Memory B cell (primary cell): ENCODE data around the gene GSK3B.
A peak's percentile ranks its signal among the peaks of the same experiment; 100 is the strongest.

Experiments used
- ATAC-seq: fragments of 150-1000 bp; cut with Tn5 transposase; 2 replicates; pipeline ENCODE4 v1.10.0; 2021; ENCODE audit warnings: low read depth, mild to moderate bottlenecking, moderate library complexity
- DNase-seq, 2 donors: peaks; one replicate each; pipeline ENCODE4 v3.0.0; 2022; ENCODE audit warnings: low spot score in 2 of 2
- H3K27ac Mint-ChIP-seq: one replicate; pipeline ENCODE4 v1.8.0; 2022; ENCODE audit warnings: mild to moderate bottlenecking, moderate library complexity, mixed read lengths
- H3K27me3 Mint-ChIP-seq: one replicate; pipeline ENCODE4 v1.8.0; 2022; ENCODE audit warnings: mixed read lengths
- H3K36me3 Mint-ChIP-seq: one replicate; pipeline ENCODE4 v1.8.0; 2022; ENCODE audit warnings: mild to moderate bottlenecking, mixed read lengths
- H3K4me1 Mint-ChIP-seq: one replicate; pipeline ENCODE4 v1.8.0; 2022; ENCODE audit warnings: mixed read lengths
- H3K4me3 Mint-ChIP-seq: one replicate; pipeline ENCODE4 v1.8.0; 2022; ENCODE audit warnings: mild to moderate bottlenecking, moderate library complexity, mixed read lengths
- H3K9me3 Mint-ChIP-seq: one replicate; pipeline ENCODE4 v1.8.0; 2022; ENCODE audit warnings: mixed read lengths

The GSK3B gene

DNA sequence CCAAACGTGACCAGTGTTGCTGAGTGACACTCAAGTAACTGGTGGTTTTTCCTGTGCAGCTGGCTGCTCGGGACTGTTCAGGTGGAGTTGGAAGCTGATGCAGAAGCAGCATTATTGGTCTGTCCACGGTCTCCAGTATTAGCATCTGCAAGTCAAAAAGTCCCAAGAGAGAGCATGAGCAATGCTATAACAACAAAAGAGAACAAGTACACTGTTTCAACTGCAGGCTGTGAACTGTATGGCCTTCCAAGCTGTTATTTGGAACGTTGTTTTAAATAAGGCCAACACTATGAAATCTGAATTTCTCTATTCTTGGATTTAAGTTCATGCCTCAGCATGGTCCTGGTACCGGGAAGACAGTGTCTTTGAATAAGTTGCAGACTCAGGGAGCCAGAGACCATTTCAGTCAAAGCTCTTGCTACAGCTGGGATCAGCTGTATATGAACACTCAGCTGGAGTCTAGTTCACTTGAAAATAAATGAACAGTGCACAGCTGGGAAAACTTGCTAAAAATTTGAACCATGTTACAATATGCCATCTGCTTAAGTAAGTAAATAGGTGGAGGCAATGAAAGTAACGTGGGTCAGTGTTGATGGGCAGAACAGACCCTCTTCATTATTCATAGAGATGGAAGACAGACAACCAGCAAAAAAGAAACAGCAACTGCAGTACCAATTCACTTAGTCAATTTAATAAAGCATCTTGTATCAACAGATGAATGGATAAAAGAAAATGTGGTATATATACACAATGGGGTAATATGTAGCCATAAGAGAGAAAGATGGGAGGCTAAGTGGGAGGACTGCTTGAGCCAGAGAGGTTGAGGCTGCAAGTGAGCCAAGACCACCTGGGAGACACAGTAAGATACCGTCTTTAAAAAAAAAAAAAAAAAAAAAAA, 267.3 kb downstream of the GSK3B start:
- Mint-ChIP-seq H3K27me3 (no peaks in the 10 kb centered on the region), H3K36me3 (peaks cover 8% of the 10 kb centered on the region), H3K27ac (no peak overlapping the region), H3K9me3 (no peaks in the 10 kb centered on the region), H3K4me3 (no peak overlapping the region), H3K4me1 (no peaks in the 10 kb centered on the region)
- DNase-seq = no peak
- ATAC-seq = no peak

DNA sequence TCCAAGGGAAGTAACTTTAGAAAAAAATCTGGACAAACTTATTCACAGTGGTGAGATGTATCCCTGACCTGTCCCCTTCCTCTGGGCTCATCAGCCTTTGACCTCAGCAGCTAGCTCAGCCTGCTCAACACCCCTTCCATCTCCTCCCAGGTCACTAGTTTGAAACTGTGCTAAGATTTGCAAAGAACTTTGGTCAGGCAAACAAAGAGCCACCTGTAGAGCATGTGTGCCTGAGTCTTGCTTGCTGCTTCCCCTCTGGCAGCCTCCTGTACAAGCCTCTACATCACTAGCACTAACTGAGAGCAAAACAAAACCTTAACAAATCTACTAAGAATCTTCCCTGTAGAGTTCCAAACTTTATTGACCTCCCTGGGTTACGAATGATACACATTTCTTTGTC, 268.4 kb downstream of the GSK3B start:
- no peak overlapping the region for H3K4me3 Mint-ChIP-seq
- H3K9me3 Mint-ChIP-seq = no peaks in the 10 kb centered on the region
- DNase-seq (no peak), ATAC-seq (no peak)
- H3K36me3 Mint-ChIP-seq = peaks cover 7% of the 10 kb centered on the region
- H3K27ac Mint-ChIP-seq = peak overlapping the region; percentile 70
- H3K4me1 Mint-ChIP-seq = no peaks in the 10 kb centered on the region
- H3K27me3 Mint-ChIP-seq = no peaks in the 10 kb centered on the region

DNA sequence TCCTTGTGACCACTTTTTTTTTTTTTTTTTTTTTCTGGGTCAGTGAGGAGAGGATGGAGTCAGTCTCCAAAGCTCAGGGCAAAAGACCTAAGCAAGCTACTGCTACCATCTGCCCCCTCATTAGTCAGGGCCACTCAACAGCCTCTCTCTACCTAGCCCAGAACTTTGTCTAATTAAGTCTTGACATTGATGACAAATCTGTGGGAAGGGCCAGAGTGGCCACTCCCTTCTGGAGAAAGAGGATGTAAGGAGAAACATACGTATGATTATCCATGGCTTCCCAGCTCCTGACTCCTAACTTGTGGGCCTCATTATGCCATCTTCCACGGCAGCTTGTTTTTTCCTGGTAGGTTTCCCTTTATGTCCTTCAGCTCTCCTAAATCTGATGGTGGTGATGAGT, 274.4 kb downstream of the GSK3B start:
- DNase-seq = no peak
- Mint-ChIP-seq H3K27me3 (no peaks in the 10 kb centered on the region), H3K27ac (no peak overlapping the region), H3K36me3 (no peaks in the 10 kb centered on the region), H3K4me1 (no peaks in the 10 kb centered on the region), H3K4me3 (no peak overlapping the region), H3K9me3 (no peaks in the 10 kb centered on the region)
- ATAC-seq = no peak

DNA sequence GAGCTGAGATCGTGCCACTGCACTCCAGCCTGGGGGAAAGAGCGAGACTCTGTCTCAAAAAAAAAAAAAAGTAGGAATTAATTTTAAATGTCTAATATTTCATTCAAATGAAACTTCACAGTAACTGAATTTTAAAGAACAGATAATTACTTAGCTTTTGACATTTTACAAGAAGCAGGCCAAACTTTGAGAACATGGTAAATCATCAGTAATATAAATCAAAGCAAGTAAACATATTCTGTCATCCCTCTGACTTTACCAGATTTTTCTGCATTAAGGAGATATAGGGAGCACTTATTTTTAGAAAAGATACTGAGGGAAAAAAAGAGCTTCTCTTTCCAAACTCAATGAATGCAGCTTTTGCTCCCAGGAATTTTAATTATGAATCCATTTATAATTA, 275.3 kb downstream of the GSK3B start:
- no peak for DNase-seq
- H3K4me1 Mint-ChIP-seq = no peaks in the 10 kb centered on the region
- no peak for ATAC-seq
- no peak overlapping the region for H3K4me3 Mint-ChIP-seq
- H3K27ac Mint-ChIP-seq = no peak overlapping the region
- no peaks in the 10 kb centered on the region for H3K9me3 Mint-ChIP-seq
- H3K36me3 Mint-ChIP-seq = no peaks in the 10 kb centered on the region
- no peaks in the 10 kb centered on the region for H3K27me3 Mint-ChIP-seq

DNA sequence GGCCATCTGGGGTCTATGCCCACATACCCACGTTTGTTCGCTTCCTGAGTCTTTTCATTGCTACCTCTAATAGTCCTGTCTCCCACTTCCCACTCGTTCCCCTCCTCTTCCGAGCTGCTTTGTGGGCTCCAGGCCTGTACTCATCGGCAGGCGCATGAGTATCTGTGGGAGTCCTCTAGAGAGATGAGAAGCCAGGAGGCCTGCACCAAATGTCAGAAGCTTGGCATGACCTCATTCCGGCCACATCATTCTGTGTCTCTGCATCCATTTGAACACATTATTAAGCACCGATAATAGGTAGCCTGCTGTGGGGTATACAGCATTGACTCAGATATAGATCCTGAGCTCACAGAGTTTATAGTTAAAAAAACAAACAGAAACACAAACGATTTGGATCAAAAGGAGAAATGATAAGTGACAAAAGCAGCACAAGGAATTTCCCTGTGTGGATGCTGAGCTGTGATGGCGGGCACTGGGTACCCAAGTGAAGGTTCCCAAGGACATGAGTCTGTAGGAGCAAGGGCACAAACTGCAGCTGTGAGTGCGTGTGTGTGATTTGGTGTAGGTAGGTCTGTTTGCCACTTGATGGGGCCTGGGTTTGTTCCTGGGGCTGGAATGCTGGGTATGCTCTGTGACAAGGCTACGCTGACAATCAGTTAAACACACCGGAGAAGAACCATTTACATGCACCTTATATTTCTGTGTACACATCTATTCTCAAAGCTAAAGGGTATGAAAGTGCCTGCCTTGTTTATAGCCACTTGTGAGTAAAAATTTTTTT, 276.5 kb downstream of the GSK3B start:
- Mint-ChIP-seq H3K9me3 (no peaks in the 10 kb centered on the region), H3K4me3 (no peak overlapping the region), H3K36me3 (no peaks in the 10 kb centered on the region), H3K4me1 (no peaks in the 10 kb centered on the region), H3K27me3 (no peaks in the 10 kb centered on the region), H3K27ac (no peak overlapping the region)
- ATAC-seq = no peak
- no peak for DNase-seq

DNA sequence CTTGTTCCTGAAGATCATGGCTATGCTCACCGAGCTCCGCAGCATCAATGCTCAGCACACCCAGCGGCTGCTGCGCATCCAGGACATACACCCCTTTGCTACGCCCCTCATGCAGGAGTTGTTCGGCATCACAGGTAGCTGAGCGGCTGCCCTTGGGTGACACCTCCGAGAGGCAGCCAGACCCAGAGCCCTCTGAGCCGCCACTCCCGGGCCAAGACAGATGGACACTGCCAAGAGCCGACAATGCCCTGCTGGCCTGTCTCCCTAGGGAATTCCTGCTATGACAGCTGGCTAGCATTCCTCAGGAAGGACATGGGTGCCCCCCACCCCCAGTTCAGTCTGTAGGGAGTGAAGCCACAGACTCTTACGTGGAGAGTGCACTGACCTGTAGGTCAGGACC, 277.2 kb downstream of the GSK3B start:
- Mint-ChIP-seq H3K4me1 (no peaks in the 10 kb centered on the region), H3K36me3 (no peaks in the 10 kb centered on the region), H3K27ac (no peak overlapping the region), H3K27me3 (no peaks in the 10 kb centered on the region), H3K9me3 (no peaks in the 10 kb centered on the region), H3K4me3 (no peak overlapping the region)
- ATAC-seq (no peak), DNase-seq (no peak)

DNA sequence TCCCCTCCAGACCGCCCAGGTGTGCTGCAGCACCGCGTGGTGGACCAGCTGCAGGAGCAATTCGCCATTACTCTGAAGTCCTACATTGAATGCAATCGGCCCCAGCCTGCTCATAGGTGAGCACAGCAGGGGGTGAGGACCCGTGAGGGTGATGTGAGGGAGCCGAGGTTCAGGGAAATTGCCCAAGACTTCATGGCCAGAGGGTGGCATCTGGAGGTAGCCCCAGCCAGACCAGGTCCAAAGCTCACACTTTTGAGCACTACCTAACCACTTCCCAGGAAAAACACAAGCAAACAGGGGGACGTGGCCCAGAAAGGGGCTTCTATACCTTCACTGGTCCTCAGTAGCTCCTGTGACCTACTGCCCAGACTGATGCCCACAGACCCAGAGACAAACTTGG, 278.5 kb downstream of the GSK3B start:
- no peaks in the 10 kb centered on the region for H3K27me3 Mint-ChIP-seq
- no peaks in the 10 kb centered on the region for H3K4me1 Mint-ChIP-seq
- no peaks in the 10 kb centered on the region for H3K36me3 Mint-ChIP-seq
- no peak overlapping the region for H3K4me3 Mint-ChIP-seq
- H3K9me3 Mint-ChIP-seq = no peaks in the 10 kb centered on the region
- H3K27ac Mint-ChIP-seq = no peak overlapping the region
- ATAC-seq = no peak
- DNase-seq = no peak

DNA sequence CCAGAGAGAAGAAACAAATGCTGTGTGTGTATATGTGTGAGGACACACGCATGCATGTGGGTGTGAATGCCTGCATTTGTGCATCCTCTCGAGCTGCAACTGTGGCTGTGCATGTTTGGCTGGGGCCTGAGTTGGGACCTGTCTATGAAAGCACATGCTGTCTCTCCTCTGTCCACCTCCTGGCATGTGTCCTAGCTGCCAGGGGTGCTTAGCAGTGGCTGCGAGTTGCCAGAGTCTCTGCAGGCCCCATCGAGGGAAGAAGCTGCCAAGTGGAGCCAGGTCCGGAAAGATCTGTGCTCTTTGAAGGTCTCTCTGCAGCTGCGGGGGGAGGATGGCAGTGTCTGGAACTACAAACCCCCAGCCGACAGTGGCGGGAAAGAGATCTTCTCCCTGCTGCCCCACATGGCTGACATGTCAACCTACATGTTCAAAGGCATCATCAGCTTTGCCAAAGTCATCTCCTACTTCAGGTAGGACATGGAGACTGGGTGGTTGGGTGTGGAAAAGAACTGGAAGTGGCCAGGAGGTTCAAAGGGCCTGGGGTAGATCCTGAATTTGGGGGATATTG, 281.7 kb downstream of the GSK3B start:
- DNase-seq (no peak), ATAC-seq (no peak)
- Mint-ChIP-seq H3K36me3 (no peaks in the 10 kb centered on the region), H3K9me3 (no peaks in the 10 kb centered on the region), H3K27me3 (no peaks in the 10 kb centered on the region), H3K27ac (no peak overlapping the region), H3K4me3 (no peak overlapping the region), H3K4me1 (peaks cover 6% of the 10 kb centered on the region)

DNA sequence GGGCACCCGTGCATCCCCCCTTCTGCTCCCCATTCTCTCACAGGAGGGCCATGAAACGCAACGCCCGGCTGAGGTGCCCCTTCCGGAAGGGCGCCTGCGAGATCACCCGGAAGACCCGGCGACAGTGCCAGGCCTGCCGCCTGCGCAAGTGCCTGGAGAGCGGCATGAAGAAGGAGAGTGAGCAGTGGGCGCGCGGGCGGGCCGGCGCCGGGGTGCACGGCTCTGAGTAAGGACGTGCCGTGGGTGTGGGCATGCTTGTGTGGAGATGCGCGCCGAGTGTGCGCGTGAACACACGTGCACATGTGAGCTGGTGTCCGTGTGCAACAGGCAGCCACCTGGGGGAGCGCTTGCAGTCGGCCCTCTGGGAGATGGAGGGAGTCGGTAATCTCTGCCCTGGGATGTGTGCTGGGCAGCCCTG, 284.2 kb downstream of the GSK3B start:
- no peaks in the 10 kb centered on the region for H3K9me3 Mint-ChIP-seq
- peak overlapping the region; percentile 98 for H3K4me3 Mint-ChIP-seq
- H3K4me1 Mint-ChIP-seq = peaks cover 9% of the 10 kb centered on the region
- H3K36me3 Mint-ChIP-seq = no peaks in the 10 kb centered on the region
- no peaks in the 10 kb centered on the region for H3K27me3 Mint-ChIP-seq
- ATAC-seq (peak; percentile 91), DNase-seq (peak; percentile 39 to 45)
- H3K27ac Mint-ChIP-seq = peak overlapping the region; percentile 76

DNA sequence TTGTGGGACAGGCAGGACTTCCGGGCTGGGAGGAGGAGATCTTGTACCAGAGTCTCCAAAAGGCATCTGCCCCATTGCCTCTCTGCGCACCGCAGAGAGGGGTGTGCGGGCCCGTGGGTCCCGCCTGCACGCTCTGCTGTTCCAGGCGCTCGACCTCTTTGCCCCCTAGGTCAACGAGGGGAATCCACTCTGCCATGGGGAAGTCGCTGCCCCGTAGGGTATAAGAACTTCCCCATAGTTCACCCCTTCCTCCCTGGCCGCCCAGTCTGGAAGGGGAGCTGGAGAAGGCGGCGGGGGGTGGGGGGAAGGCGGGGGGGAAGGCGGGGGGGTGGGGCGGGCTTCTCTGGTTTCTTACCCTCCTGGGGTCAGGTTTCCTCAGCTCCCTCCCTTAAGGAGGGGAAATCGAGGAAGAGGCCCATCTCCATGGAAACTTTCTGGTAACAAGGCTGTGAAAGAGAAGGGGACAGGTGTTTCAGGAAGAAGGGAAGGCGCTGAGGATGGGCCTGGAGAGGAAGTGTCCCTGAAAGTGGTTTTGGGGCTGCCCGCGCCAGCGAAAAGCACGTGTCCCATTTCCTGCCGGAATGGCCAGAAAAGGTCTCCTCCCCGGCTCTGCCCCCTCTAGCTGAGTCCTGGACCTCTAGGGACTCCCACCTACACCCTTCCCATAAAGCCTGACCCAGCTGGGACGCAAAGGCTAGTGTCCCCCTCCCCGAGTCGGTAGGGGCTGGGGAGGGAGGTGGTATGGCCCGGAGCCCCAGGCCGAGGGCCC, 284.8 kb downstream of the GSK3B start:
- Mint-ChIP-seq H3K4me3 (peak overlapping the region; percentile 98), H3K27ac (peak overlapping the region; percentile 76), H3K4me1 (peaks cover 9% of the 10 kb centered on the region), H3K27me3 (no peaks in the 10 kb centered on the region), H3K9me3 (no peaks in the 10 kb centered on the region), H3K36me3 (no peaks in the 10 kb centered on the region)
- DNase-seq (no peak), ATAC-seq (peak; percentile 18)

DNA sequence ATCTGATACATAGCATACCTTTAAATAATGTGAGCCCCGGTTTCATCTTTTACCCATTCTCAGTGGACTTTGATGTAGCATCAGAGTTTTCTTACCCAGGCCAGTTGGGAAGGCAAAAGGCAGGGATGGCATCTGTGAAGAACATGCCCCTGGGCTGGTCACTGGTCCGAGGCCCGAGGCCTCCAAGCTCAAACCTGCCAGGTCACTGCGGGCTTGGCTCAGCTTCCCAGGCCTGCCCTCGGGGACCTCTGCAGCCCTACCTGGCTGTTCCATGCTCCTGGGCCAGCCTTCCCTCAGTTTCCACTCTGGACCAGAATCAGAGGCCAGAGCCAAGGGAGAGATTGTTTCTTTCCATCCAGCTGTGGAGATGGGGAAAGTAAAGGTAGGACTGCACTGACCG, 285.4 kb downstream of the GSK3B start:
- DNase-seq (no peak), ATAC-seq (no peak)
- no peaks in the 10 kb centered on the region for H3K36me3 Mint-ChIP-seq
- no peak overlapping the region for H3K27ac Mint-ChIP-seq
- peaks cover 9% of the 10 kb centered on the region for H3K4me1 Mint-ChIP-seq
- H3K4me3 Mint-ChIP-seq = peak overlapping the region; percentile 98
- H3K27me3 Mint-ChIP-seq = no peaks in the 10 kb centered on the region
- H3K9me3 Mint-ChIP-seq = no peaks in the 10 kb centered on the region

DNA sequence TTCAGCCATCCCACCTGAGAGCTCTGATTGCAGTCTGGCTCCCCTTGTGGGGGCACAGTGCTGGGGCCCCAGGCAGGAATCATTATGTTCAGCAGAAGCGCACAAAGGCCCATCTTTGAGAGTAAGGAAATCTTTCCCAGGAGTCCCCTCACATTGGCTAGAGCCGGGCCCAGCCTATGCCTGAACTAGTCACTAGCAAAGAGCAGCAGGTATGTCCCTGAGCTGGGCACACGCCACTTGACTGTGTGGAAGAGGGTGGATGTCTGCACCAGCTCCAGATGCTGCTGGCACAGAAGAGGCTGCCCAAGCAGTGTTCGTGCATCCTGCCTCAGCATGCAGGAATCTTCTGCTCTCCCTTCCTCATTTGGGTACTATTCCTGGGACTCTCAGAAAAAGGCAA, 286.0 kb downstream of the GSK3B start:
- ATAC-seq = no peak
- no peak overlapping the region for H3K4me3 Mint-ChIP-seq
- H3K27ac Mint-ChIP-seq = no peak overlapping the region

DNA sequence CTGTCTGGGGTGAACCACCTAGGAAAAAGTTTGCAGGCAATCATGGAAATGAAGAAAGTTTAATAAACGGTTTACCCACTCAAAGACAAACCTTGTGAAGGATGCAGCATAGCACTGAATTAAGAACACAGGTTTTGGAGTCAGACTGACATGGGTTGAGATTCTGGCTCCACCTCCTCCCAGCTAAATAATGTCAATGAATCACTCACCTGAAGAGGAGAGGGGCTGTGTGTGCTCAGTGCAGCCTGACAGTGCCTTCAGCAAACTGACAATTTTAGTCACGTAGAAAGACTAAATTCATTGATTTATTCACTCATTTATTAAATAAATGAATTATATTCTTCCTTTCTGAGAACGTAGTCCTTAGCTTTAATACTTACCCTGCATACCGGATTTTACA, 293.4 kb downstream of the GSK3B start:
- ATAC-seq = no peak
- Mint-ChIP-seq H3K9me3 (no peaks in the 10 kb centered on the region), H3K27me3 (peaks cover 8% of the 10 kb centered on the region)

More for the DNA sequence above, 286.0 kb downstream of the GSK3B start:
- Mint-ChIP-seq H3K9me3 (no peaks in the 10 kb centered on the region), H3K36me3 (no peaks in the 10 kb centered on the region), H3K4me1 (peaks cover 9% of the 10 kb centered on the region), H3K27me3 (no peaks in the 10 kb centered on the region)
- DNase-seq = no peak

DNA sequence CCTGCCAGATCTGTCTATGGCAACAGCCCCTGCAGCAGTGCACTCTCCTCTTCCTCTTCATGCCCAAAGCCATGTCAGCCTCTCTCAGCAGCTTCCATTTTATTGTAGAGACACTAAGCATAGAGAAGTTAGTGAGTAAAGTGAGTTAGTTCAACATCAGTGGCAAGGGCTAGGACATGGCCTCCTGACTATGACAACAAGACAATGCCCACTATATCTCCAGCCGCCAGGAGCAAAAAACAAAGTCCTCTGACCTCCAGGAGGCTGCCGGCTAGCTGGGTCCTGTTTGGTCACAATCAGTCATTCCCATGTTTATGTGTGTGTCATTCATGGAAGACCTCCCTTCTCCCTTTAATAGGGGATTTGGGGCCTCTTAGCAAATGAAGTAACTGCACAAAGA, 297.5 kb downstream of the GSK3B start:
- DNase-seq = no peak
- Mint-ChIP-seq H3K9me3 (no peaks in the 10 kb centered on the region), H3K4me3 (no peak overlapping the region), H3K36me3 (no peaks in the 10 kb centered on the region), H3K27ac (no peak overlapping the region), H3K4me1 (no peaks in the 10 kb centered on the region), H3K27me3 (peaks cover 5% of the 10 kb centered on the region)
- ATAC-seq = no peak

More for the DNA sequence above, 293.4 kb downstream of the GSK3B start:
- no peaks in the 10 kb centered on the region for H3K4me1 Mint-ChIP-seq
- H3K27ac Mint-ChIP-seq = no peak overlapping the region
- no peaks in the 10 kb centered on the region for H3K36me3 Mint-ChIP-seq
- no peak overlapping the region for H3K4me3 Mint-ChIP-seq
- no peak for DNase-seq
